GM12878 (cell line): Measurements from ENCODE around the gene GJB4.

Experiments used
- BHLHE40 ChIP-seq, 2 experiments: fragments of 450-650 bp in 1 of 2; IDR thresholded peaks; 2 replicates each; pipeline ENCODE4 v1.6.1; 2011 to 2017; ENCODE audit warnings: low read depth in 2 of 2, borderline replicate concordance in 1 of 2, improper control_type of control experiment in 1 of 2, low read length in 1 of 2, mild to moderate bottlenecking in 1 of 2
- TAF1 ChIP-seq: IDR thresholded peaks from 2 replicates; pipeline ENCODE4 v1.6.1; 2011; ENCODE audit warnings: mild to moderate bottlenecking, low read depth, low read length, borderline replicate concordance
- ZNF274 ChIP-seq: IDR thresholded peaks from one replicate; pipeline ENCODE4 v1.8.0; 2011; ENCODE audit not compliant: insufficient read length, insufficient read depth
- TF ChIP-seq, protein P1 (sequence below): IDR thresholded peaks from 2 replicates; pipeline ENCODE4 v1.6.1; 2012; ENCODE audit warnings: low read depth, low read length, improper control_type of control experiment
- TF ChIP-seq, protein P2 (sequence below), 3 experiments: IDR thresholded peaks in 2 of 3; conservative IDR thresholded peaks in 1 of 3; 2 replicates each; pipeline ENCODE4 v1.5.1; 2011; ENCODE audit warnings: low read depth in 3 of 3, low read length in 3 of 3, mild to moderate bottlenecking in 3 of 3, control low read depth in 2 of 3, moderate library complexity in 2 of 3, inconsistent platforms in 1 of 3, mixed read lengths in 1 of 3; ENCODE audit not compliant: control insufficient read depth in 2 of 3, insufficient read depth in 1 of 3; ENCODE audit errors: extremely low read depth in 1 of 3

DNA sequence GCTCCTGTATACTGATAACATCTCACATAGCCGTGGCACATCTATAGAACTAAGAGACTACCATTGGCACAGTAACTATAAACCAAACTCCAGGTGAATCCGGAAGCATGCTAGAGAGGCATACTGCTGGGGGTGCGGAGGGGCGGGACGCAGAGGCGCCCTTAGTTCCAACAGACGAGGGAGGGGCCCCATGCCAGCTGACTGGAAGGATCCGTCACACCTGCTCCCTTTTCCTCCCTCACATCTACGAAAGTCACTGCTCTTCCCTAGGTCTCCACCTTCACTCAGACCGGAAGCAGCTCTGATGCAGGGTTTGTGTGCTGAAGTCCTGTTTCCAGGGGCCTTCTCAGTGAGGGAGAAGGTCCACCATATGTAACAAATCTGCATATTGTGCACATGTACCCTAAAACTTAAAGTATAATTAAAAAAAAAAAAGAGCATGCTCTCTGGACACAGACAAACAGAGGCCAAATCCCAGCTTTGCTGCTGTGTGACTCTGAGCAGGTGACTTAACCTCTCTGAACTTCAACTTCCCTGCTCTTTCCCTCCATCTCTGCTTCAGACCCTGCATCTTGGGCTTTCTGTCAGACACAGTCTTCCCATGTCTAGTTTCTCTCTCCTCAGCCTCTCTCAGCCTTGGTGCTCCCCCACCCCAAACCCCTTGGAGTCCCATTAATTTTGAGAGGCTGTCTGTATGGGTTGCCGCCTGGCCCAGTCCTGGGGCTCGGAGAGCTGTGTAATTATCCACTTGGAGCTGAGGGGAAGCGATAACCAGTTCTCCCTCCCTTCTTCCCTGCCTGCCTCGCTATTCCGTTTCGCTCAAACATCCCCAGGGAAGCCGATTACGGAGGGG lies 12.5 kb upstream of the GJB4 start:
- TF ChIP-seq TAF1 (no peak), BHLHE40 (IDR thresholded peaks at IDR 0.05; ENCODE audit: borderline replicate concordance in 1 of 2, low read depth in 2 of 2, low read length in 1 of 2) (no peak), ZNF274 (no peak)
- TF ChIP-seq, protein P1, sequence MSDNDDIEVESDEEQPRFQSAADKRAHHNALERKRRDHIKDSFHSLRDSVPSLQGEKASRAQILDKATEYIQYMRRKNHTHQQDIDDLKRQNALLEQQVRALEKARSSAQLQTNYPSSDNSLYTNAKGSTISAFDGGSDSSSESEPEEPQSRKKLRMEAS = no peak
- TF ChIP-seq, protein P2, sequence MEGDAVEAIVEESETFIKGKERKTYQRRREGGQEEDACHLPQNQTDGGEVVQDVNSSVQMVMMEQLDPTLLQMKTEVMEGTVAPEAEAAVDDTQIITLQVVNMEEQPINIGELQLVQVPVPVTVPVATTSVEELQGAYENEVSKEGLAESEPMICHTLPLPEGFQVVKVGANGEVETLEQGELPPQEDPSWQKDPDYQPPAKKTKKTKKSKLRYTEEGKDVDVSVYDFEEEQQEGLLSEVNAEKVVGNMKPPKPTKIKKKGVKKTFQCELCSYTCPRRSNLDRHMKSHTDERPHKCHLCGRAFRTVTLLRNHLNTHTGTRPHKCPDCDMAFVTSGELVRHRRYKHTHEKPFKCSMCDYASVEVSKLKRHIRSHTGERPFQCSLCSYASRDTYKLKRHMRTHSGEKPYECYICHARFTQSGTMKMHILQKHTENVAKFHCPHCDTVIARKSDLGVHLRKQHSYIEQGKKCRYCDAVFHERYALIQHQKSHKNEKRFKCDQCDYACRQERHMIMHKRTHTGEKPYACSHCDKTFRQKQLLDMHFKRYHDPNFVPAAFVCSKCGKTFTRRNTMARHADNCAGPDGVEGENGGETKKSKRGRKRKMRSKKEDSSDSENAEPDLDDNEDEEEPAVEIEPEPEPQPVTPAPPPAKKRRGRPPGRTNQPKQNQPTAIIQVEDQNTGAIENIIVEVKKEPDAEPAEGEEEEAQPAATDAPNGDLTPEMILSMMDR (IDR thresholded peaks at IDR 0.05 in 2 of 3, conservative IDR thresholded peaks at IDR 0.05 in 1 of 3; ENCODE audit: control insufficient read depth in 2 of 3, extremely low read depth in 1 of 3, insufficient read depth in 1 of 3, low read depth in 3 of 3, low read length in 3 of 3) = no peak
